ENCODE data around the gene PSMD9. TPM values are rescaled to one million over a fixed set of nuclear protein-coding genes. Genes with fewer than 3 reads are reported as not detected.

PSMD9 gene
- total RNA-seq, 1 experiment from 2014 or later, result 55.5 TPM

DNA sequence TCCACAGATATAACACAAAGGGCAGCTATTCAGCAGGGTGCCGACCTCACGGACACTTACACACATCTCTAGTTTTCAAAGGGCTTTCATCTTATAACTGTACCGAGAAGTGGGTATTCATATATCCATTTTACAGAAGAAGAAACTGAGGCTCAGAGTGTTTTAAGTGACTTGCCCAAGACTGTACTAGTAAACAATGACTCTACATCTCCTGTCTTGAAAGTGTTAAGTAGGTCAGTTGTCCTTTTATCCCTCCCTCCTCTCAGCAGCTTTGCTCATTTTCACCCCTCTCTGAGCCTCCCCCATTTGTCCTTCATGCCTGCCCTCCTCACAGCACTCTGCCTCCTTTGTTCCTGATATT, 43.6 kb downstream of the PSMD9 start:
- ChIA-PET POLR2A (no interaction called here), CTCF (no interaction called here), RAD21 (ENCODE audit: low non-redundant PET in 1 of 2, low total read pairs in 2 of 2, uncharacterized antibody in 2 of 2, unreplicated experiment in 2 of 2) (no interaction called here)
- H3K4me2 ChIP-seq (ENCODE audit: low read length), result no peak overlapping the region
- H3K27ac ChIP-seq (ENCODE audit: low read depth, low read length), result no peak overlapping the region
- no peak overlapping the region for H3K4me3 ChIP-seq (replicated peaks in 1 of 2; ENCODE audit: low read depth in 1 of 2, low read length in 2 of 2)
- no peak overlapping the region for H3K9ac ChIP-seq (ENCODE audit: low read length)
- no peaks in the 10 kb centered on the region for H3K79me2 ChIP-seq (ENCODE audit: insufficient read depth, low read length)
- TF ChIP-seq EZH2phosphoT487 (IDR thresholded peaks at IDR 0.05; ENCODE audit: borderline replicate concordance) (no peak), SRF (IDR thresholded peaks at IDR 0.05; ENCODE audit: low read depth) (no peak), CBX3 (IDR thresholded peaks at IDR 0.05; ENCODE audit: low read depth) (no peak), POLR2A (IDR thresholded peaks at IDR 0.05; ENCODE audit: borderline replicate concordance, extremely low read depth, insufficient read depth, insufficient read length) (no peak)
- TF ChIP-seq, protein P1, sequence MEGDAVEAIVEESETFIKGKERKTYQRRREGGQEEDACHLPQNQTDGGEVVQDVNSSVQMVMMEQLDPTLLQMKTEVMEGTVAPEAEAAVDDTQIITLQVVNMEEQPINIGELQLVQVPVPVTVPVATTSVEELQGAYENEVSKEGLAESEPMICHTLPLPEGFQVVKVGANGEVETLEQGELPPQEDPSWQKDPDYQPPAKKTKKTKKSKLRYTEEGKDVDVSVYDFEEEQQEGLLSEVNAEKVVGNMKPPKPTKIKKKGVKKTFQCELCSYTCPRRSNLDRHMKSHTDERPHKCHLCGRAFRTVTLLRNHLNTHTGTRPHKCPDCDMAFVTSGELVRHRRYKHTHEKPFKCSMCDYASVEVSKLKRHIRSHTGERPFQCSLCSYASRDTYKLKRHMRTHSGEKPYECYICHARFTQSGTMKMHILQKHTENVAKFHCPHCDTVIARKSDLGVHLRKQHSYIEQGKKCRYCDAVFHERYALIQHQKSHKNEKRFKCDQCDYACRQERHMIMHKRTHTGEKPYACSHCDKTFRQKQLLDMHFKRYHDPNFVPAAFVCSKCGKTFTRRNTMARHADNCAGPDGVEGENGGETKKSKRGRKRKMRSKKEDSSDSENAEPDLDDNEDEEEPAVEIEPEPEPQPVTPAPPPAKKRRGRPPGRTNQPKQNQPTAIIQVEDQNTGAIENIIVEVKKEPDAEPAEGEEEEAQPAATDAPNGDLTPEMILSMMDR (IDR thresholded peaks at IDR 0.05 in 2 of 3, conservative IDR thresholded peaks at IDR 0.05 in 1 of 3; ENCODE audit: borderline replicate concordance in 1 of 3, insufficient read depth in 1 of 3, low read depth in 2 of 3, low read length in 2 of 3), result no peak
- no peaks in the 10 kb centered on the region for H3K9me3 ChIP-seq (ENCODE audit: control insufficient read depth in 1 of 2, insufficient read depth in 1 of 2, low read depth in 1 of 2, low read length in 2 of 2)
- no peaks in the 10 kb centered on the region for H3K9me2 ChIP-seq (ENCODE audit: insufficient read depth)
- BruUV-seq (replicated peaks), result no TSS peak
- H3K36me3 ChIP-seq (ENCODE audit: control insufficient read depth in 1 of 2, insufficient read depth in 2 of 2, low read length in 2 of 2), result no peaks in the 10 kb centered on the region
- no peak overlapping the region for H2AFZ ChIP-seq (ENCODE audit: low read depth, low read length, poor library complexity, severe bottlenecking)
- ATAC-seq, result no peak
- no peak for DNase-seq (ENCODE audit: low read depth, low spot score)
- H4K20me1 ChIP-seq (ENCODE audit: insufficient read depth), result no peaks in the 10 kb centered on the region
- no peaks in the 10 kb centered on the region for H3K27me3 ChIP-seq (ENCODE audit: insufficient read depth, low read length)
- intact Hi-C loops (cut with micrococcal nuclease), result no loop called here
- peaks cover 5 to 19% of the 10 kb centered on the region in 2 experiments for H3K4me1 ChIP-seq (ENCODE audit: control insufficient read depth in 1 of 2, insufficient read depth in 2 of 2, low read length in 2 of 2)

DNA sequence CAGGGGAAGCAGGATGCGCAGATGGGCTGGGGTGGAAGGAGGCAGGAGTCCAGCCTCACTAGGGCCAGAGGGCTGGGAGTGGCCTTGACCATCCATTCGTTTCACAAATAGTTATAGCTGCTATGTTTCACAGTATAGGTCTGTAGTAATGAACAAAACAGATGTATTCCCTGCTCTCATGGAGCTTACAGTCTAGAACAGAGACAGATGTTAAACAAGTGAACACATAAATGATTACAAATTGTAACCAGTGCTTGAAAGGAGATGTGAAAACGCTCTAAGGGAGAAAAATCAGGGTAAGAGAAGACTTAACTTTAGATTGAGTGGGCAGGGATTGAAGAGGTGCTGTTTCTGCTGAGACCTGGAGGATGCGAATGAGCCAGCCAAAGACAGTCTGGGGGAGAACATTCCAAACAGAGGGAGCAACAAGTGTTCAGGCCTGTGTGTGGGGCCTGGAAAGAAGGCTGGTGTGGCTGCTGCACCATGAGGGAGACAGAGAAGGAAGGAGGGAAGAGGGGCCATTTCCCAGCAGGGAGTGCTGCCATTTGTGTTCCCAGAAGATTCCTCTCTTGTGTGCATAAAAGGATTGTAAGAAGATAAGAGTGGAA, 44.4 kb downstream of the PSMD9 start:
- no peaks in the 10 kb centered on the region for H4K20me1 ChIP-seq (ENCODE audit: insufficient read depth)
- no peak overlapping the region for H3K4me3 ChIP-seq (replicated peaks in 1 of 2; ENCODE audit: low read depth in 1 of 2, low read length in 2 of 2)
- H3K9me2 ChIP-seq (ENCODE audit: insufficient read depth), result no peaks in the 10 kb centered on the region
- H3K79me2 ChIP-seq (ENCODE audit: insufficient read depth, low read length), result no peaks in the 10 kb centered on the region
- no peaks in the 10 kb centered on the region for H3K27me3 ChIP-seq (ENCODE audit: insufficient read depth, low read length)
- BruUV-seq (replicated peaks), result no TSS peak
- H3K9ac ChIP-seq (ENCODE audit: low read length), result no peak overlapping the region
- DNase-seq (ENCODE audit: low read depth, low spot score) (no peak), ATAC-seq (no peak)
- intact Hi-C loops (cut with micrococcal nuclease), result no loop called here
- ChIA-PET POLR2A (no interaction called here), RAD21 (ENCODE audit: low non-redundant PET in 1 of 2, low total read pairs in 2 of 2, uncharacterized antibody in 2 of 2, unreplicated experiment in 2 of 2) (interaction anchor here in 1 of 2 experiments (0.5 kb wide), 1 partner anchor 42 kb away, joined by 3 read pairs; no protein-coding TSS in a partner anchor), CTCF (no interaction called here)
- H3K36me3 ChIP-seq (ENCODE audit: control insufficient read depth in 1 of 2, insufficient read depth in 2 of 2, low read length in 2 of 2), result no peaks in the 10 kb centered on the region
- H3K4me1 ChIP-seq (ENCODE audit: control insufficient read depth in 1 of 2, insufficient read depth in 2 of 2, low read length in 2 of 2), result peaks cover 0 to 10% of the 10 kb centered on the region in 2 experiments; a peak in 3 of 4 replicates
- no peaks in the 10 kb centered on the region for H3K9me3 ChIP-seq (ENCODE audit: control insufficient read depth in 1 of 2, insufficient read depth in 1 of 2, low read depth in 1 of 2, low read length in 2 of 2)
- no peak overlapping the region for H3K27ac ChIP-seq (ENCODE audit: low read depth, low read length)
- no peak overlapping the region for H3K4me2 ChIP-seq (ENCODE audit: low read length)
- no peak overlapping the region for H2AFZ ChIP-seq (ENCODE audit: low read depth, low read length, poor library complexity, severe bottlenecking)
- TF ChIP-seq, protein P2, sequence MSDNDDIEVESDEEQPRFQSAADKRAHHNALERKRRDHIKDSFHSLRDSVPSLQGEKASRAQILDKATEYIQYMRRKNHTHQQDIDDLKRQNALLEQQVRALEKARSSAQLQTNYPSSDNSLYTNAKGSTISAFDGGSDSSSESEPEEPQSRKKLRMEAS (IDR thresholded peaks at IDR 0.05), result no peak
- TF ChIP-seq FOSL1 (IDR thresholded peaks at IDR 0.05; ENCODE audit: low read depth) (no peak), ELF1 (IDR thresholded peaks at IDR 0.05; ENCODE audit: borderline replicate concordance, low read depth) (no peak), EZH2phosphoT487 (IDR thresholded peaks at IDR 0.05; ENCODE audit: borderline replicate concordance) (no peak), CEBPB (IDR thresholded peaks at IDR 0.05; ENCODE audit: low read depth) (no peak), TCF7L2 (IDR thresholded peaks at IDR 0.05; ENCODE audit: borderline replicate concordance, extremely low read depth, insufficient read depth, insufficient read length) (no peak), POLR2A (IDR thresholded peaks at IDR 0.05; ENCODE audit: borderline replicate concordance, extremely low read depth, insufficient read depth, insufficient read length) (no peak), YY1 (IDR thresholded peaks at IDR 0.05; ENCODE audit: extremely low read depth, insufficient replicate concordance, low read depth, low read length) (no peak)
- TF ChIP-seq, protein P3, sequence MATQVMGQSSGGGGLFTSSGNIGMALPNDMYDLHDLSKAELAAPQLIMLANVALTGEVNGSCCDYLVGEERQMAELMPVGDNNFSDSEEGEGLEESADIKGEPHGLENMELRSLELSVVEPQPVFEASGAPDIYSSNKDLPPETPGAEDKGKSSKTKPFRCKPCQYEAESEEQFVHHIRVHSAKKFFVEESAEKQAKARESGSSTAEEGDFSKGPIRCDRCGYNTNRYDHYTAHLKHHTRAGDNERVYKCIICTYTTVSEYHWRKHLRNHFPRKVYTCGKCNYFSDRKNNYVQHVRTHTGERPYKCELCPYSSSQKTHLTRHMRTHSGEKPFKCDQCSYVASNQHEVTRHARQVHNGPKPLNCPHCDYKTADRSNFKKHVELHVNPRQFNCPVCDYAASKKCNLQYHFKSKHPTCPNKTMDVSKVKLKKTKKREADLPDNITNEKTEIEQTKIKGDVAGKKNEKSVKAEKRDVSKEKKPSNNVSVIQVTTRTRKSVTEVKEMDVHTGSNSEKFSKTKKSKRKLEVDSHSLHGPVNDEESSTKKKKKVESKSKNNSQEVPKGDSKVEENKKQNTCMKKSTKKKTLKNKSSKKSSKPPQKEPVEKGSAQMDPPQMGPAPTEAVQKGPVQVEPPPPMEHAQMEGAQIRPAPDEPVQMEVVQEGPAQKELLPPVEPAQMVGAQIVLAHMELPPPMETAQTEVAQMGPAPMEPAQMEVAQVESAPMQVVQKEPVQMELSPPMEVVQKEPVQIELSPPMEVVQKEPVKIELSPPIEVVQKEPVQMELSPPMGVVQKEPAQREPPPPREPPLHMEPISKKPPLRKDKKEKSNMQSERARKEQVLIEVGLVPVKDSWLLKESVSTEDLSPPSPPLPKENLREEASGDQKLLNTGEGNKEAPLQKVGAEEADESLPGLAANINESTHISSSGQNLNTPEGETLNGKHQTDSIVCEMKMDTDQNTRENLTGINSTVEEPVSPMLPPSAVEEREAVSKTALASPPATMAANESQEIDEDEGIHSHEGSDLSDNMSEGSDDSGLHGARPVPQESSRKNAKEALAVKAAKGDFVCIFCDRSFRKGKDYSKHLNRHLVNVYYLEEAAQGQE (IDR thresholded peaks at IDR 0.05; ENCODE audit: low read depth), result no peak

Data from HCT116 (cell line).